HepG2 (cell line): ENCODE results near the gene ZNF157. TPM values are rescaled to one million over a fixed set of nuclear protein-coding genes. Genes with fewer than 3 reads are reported as not detected.

ENCODE experiments used
- ATAC-seq: fragments of 200-7000 bp; cut with Tn5 transposase; 3 replicates; pipeline ENCODE4 v1.9.1; 2020; ENCODE audit warnings: mild to moderate bottlenecking, moderate library complexity
- BruUV-seq: library from RNA; stranded (reverse); fragments of 400-500 nt; replicated peaks from 2 replicates; lab custom pipeline; 2021; lab: Mats Ljungman, UMichigan
- CTCF ChIA-PET: fragments of 300-600 bp; formaldehyde crosslinking; extraction: SDS; loops from one replicate; lab custom pipeline; 2021; ENCODE audit warnings: low total read pairs, inconsistent platforms, low intra/inter-chr PET ratio; lab: Yijun Ruan, JAX
- POLR2A ChIA-PET: fragments of 350-600 bp; sonication (Branson Sonifier 250); formaldehyde crosslinking; loops from one replicate; lab custom pipeline; 2020; ENCODE audit warnings: antibody characterized with exemption, inconsistent platforms; lab: Yijun Ruan, JAX
- DNase-seq: peaks from one replicate; pipeline ENCODE4 v3.0.0-alpha.2; 2015; ENCODE audit warnings: low spot score
- FAIRE-seq: peaks from 3 replicates; lab custom pipeline; 2011; peaks lifted over from hg19 to GRCh38; lab: Jason Lieb, UNC
- H2AFZ ChIP-seq: one replicate; pipeline ENCODE4 v1.6.1; 2011; ENCODE audit warnings: low read length, inconsistent platforms
- H3K27ac ChIP-seq: fragments of 300-600 bp; 3 replicates; pipeline ENCODE4 v1.8.0; 2011; ENCODE audit warnings: mixed run types, mild to moderate bottlenecking, mixed read lengths, low read length, inconsistent platforms; ENCODE audit not compliant: insufficient read depth; ENCODE audit errors: extremely low read length
- H3K27me3 ChIP-seq, 2 experiments: fragments of 200-600 bp in 1 of 2; 2 replicates in 1 of 2; 3 replicates in 1 of 2; pipeline versions ENCODE4 v1.6.0 to v1.8.0; 2011; ENCODE audit warnings: low read length in 2 of 2, mild to moderate bottlenecking in 2 of 2, moderate library complexity in 2 of 2, inconsistent platforms in 1 of 2; ENCODE audit not compliant: insufficient read depth in 2 of 2, control insufficient read depth in 1 of 2
- H3K36me3 ChIP-seq, 2 experiments: fragments of 200-600 bp in 1 of 2; replicated peaks in 1 of 2; 2 replicates in 1 of 2; 3 replicates in 1 of 2; pipeline versions ENCODE4 v1.5.1 to v1.8.0; 2011; ENCODE audit warnings: low read length in 2 of 2, inconsistent platforms in 1 of 2; ENCODE audit not compliant: insufficient read depth in 2 of 2, control insufficient read depth in 1 of 2
- H3K4me1 ChIP-seq: 2 replicates; pipeline ENCODE4 v1.5.1; 2012; ENCODE audit warnings: low read length, inconsistent platforms; ENCODE audit not compliant: insufficient read depth
- H3K4me2 ChIP-seq: 2 replicates; pipeline ENCODE4 v1.6.0; 2011; ENCODE audit warnings: low read depth, low read length, inconsistent platforms
- H3K4me3 ChIP-seq, 3 experiments: fragments of 200-600 bp in 1 of 3; sonication (generic), shearing (Covaris generic) in 1 of 3; replicated peaks in 1 of 3; 2 replicates each; pipeline ENCODE4 v1.5.1; 2011 to 2016; ENCODE audit warnings: low read length in 3 of 3, inconsistent platforms in 2 of 3, low read depth in 2 of 3, mild to moderate bottlenecking in 2 of 3, control low read depth in 1 of 3, mixed read lengths in 1 of 3; ENCODE audit not compliant: insufficient read depth in 1 of 3
- H3K79me2 ChIP-seq: one replicate; pipeline ENCODE4 v1.6.1; 2011; ENCODE audit warnings: low read length, inconsistent platforms; ENCODE audit not compliant: insufficient read depth
- H3K9ac ChIP-seq: 2 replicates; pipeline ENCODE4 v1.6.0; 2011; ENCODE audit warnings: mild to moderate bottlenecking, low read depth, low read length, inconsistent platforms; ENCODE audit not compliant: insufficient read depth
- H3K9me3 ChIP-seq: 2 replicates; pipeline ENCODE4 v1.5.1; 2012; ENCODE audit warnings: mild to moderate bottlenecking, low read length
- H4K20me1 ChIP-seq: 2 replicates; pipeline ENCODE4 v1.6.0; 2011; ENCODE audit warnings: inconsistent platforms, mild to moderate bottlenecking, low read length, moderate library complexity; ENCODE audit not compliant: insufficient read depth
- AHR ChIP-seq: IDR thresholded peaks from 2 replicates; pipeline ENCODE4 v1.6.1; 2018; ENCODE audit warnings: missing genetic modification reagents, missing compliant biosample characterization
- ARNTL ChIP-seq: sonication (generic); formaldehyde crosslinking; IDR thresholded peaks from 2 replicates; pipeline ENCODE4 v1.4.0; 2020; ENCODE audit warnings: mild to moderate bottlenecking, missing genetic modification reagents
- MED8 ChIP-seq: sonication (generic); formaldehyde crosslinking; IDR thresholded peaks from 2 replicates; pipeline ENCODE4 v1.8.1; 2023; ENCODE audit warnings: mild to moderate bottlenecking, missing genetic modification reagents; ENCODE audit not compliant: insufficient replicate concordance
- SMAD1 ChIP-seq: sonication (generic); formaldehyde crosslinking; IDR thresholded peaks from 2 replicates; pipeline ENCODE4 v1.4.0; 2020; ENCODE audit warnings: missing genetic modification reagents, low read depth, mild to moderate bottlenecking, borderline replicate concordance
- SRSF4 ChIP-seq: fragments of 200-400 bp; formaldehyde crosslinking; IDR thresholded peaks from one replicate; pipeline ENCODE4 v1.6.1; 2018; ENCODE audit warnings: mild to moderate bottlenecking, low read depth, low read length, moderate library complexity; ENCODE audit not compliant: poor library complexity, severe bottlenecking
- TBL1XR1 ChIP-seq: fragments of 150-350 bp; IDR thresholded peaks from 2 replicates; pipeline ENCODE4 v1.6.1; 2014; ENCODE audit warnings: borderline replicate concordance, low read length; ENCODE audit not compliant: partially characterized antibody
- TFDP2 ChIP-seq: sonication (generic); formaldehyde crosslinking; IDR thresholded peaks from 2 replicates; pipeline ENCODE4 v1.4.0; 2020; ENCODE audit warnings: missing genetic modification reagents
- TOE1 ChIP-seq: sonication (generic); formaldehyde crosslinking; IDR thresholded peaks from 2 replicates; pipeline ENCODE4 v1.4.0; 2020; ENCODE audit warnings: mild to moderate bottlenecking, missing genetic modification reagents
- U2AF2 ChIP-seq: fragments of 200-400 bp; formaldehyde crosslinking; IDR thresholded peaks from 2 replicates; pipeline ENCODE4 v1.6.1; 2017; ENCODE audit warnings: low read depth, mild to moderate bottlenecking, low read length
- YEATS4 ChIP-seq: sonication (generic); formaldehyde crosslinking; IDR thresholded peaks from 2 replicates; pipeline ENCODE4 v1.4.0; 2020; ENCODE audit warnings: missing genetic modification reagents, borderline replicate concordance
- ZFY ChIP-seq: sonication (generic); formaldehyde crosslinking; IDR thresholded peaks from 2 replicates; pipeline ENCODE4 v1.4.0; 2020; ENCODE audit warnings: missing genetic modification reagents
- ZNF136 ChIP-seq: sonication (generic); formaldehyde crosslinking; IDR thresholded peaks from 2 replicates; pipeline ENCODE4 v1.8.1; 2022; ENCODE audit warnings: low read depth, mild to moderate bottlenecking, moderate library complexity, missing genetic modification reagents
- ZNF547 ChIP-seq: sonication (generic); formaldehyde crosslinking; IDR thresholded peaks from 2 replicates; pipeline ENCODE4 v1.5.1; 2020; ENCODE audit warnings: mild to moderate bottlenecking, missing genetic modification reagents
- ZNF577 ChIP-seq: sonication (generic); formaldehyde crosslinking; IDR thresholded peaks from 2 replicates; pipeline ENCODE4 v1.4.0; 2020; ENCODE audit warnings: mild to moderate bottlenecking, low read depth, missing genetic modification reagents, borderline replicate concordance
- WGBS: methylation state at CpG from one replicate; pipeline ENCODE4 v1.1.6; 2017; ENCODE audit warnings: low lambda C conversion rate; 5-methylcytosine and 5-hydroxymethylcytosine counted together
- in situ Hi-C: cut with HindIII; loops from 2 replicates; pipeline ENCODE4 v1.10.0; 2017; ENCODE audit warnings: low pct_unique_long_range_greater_than_20kb; ENCODE audit not compliant: extremely low pct_ligation_motif_present
- intact Hi-C: fragments of 100-400 bp; cut with micrococcal nuclease; formaldehyde crosslinking; loops from one replicate; pipeline ENCODE4 v1.10.0; 2022; ENCODE audit not compliant: unreplicated experiment
- polyA plus RNA-seq, 8 experiments: library from polyadenylated mRNA; depleted of rRNA in 3 of 8; stranded (reverse) in 7 of 8; unstranded in 1 of 8; fragments of >200 nt; fragmentation: Illumina TruSeq in 4 of 8; extraction: Trizol in 4 of 8; gene quantifications; 2 replicates each; pipeline versions ENCODE4 v1.2.1 to v1.2.3, GENCODE V29; 2011 to 2016; ENCODE audit warnings: low read depth in 4 of 8, missing spikeins in 1 of 8, mixed read lengths in 1 of 8; ENCODE audit not compliant: insufficient read depth in 1 of 8
- total RNA-seq, 5 experiments: library from RNA; depleted of rRNA; stranded (reverse); fragments of >200 nt; fragmentation: Illumina TruSeq; extraction: Trizol; gene quantifications; 2 replicates each; pipeline ENCODE4 v1.2.3, GENCODE V29; 2016; ENCODE audit warnings: low read depth in 1 of 5
- TF ChIP-seq, protein P1 (sequence below): sonication (generic); formaldehyde crosslinking; IDR thresholded peaks from 2 replicates; pipeline ENCODE4 v1.5.0; 2020; ENCODE audit warnings: mild to moderate bottlenecking, missing genetic modification reagents

The ZNF157 gene
- total and polyA plus RNA-seq, 2 of the 13 experiments (the other 11 are each of a cell fraction or from before 2014, with no cell fraction given), result not detected

- intact Hi-C loops, result no loop called here
- Histone ChIP-seq H2AFZ (no peak overlapping the region), H4K20me1 (no peaks in the 10 kb centered on the region), H3K4me2 (no peak overlapping the region), H3K36me3 (no peaks in the 10 kb centered on the region), H3K9me3 (no peaks in the 10 kb centered on the region), H3K27me3 (no peaks in the 10 kb centered on the region), H3K4me1 (no peaks in the 10 kb centered on the region), H3K27ac (no peak overlapping the region), H3K9ac (no peak overlapping the region), H3K4me3 (no peak overlapping the region), H3K79me2 (no peaks in the 10 kb centered on the region)
- FAIRE-seq (no peak), DNase-seq (no peak), ATAC-seq (no peak)
- 76% methylated on average over 5 of the region's 5 CpGs for WGBS
- no peak for TF ChIP-seq TBL1XR1
- TF ChIP-seq ZFY, result no peak
- TF ChIP-seq AHR, result no peak
- CTCF ChIA-PET, result no interaction called here
- POLR2A ChIA-PET, result no interaction called here
- in situ Hi-C loops, result no loop called here
- no TSS peak for BruUV-seq
These were observed 60.5 kb downstream of the ZNF157 start for GRCh38 chrX:47430925-47431324.

DNA sequence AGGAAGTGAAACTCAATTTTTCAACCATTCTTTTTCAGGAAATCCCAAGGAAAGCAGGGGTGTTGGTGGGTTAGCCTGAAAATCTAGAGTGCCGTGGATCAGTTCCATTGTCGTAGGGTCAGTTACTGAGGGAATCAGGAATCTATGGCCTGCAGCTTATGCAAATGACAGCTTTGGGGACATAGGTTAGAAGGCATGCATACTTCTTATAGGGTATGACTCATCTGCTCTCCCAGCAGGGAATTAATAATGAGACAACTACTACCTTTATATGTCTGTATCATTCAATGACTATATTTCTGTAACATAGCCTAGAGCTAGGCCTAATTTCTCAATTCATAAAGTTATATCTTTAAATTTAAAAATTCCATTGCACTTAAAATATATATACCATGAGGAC, 76.1 kb downstream of the ZNF157 start:
- no peaks in the 10 kb centered on the region for H3K27me3 ChIP-seq
- ATAC-seq (no peak), DNase-seq (no peak), FAIRE-seq (no peak)
- BruUV-seq, result no TSS peak
- no peak overlapping the region for H2AFZ ChIP-seq
- peaks cover 7% of the 10 kb centered on the region for H3K9me3 ChIP-seq
- no peak overlapping the region for H3K9ac ChIP-seq
- H3K4me2 ChIP-seq, result no peak overlapping the region
- no peaks in the 10 kb centered on the region for H3K4me1 ChIP-seq
- ChIA-PET POLR2A (no interaction called here), CTCF (no interaction called here)
- no peak overlapping the region for H3K27ac ChIP-seq
- WGBS, result 100% methylated on average over 2 of the region's 2 CpGs
- H3K4me3 ChIP-seq, result no peak overlapping the region
- H3K36me3 ChIP-seq, result peaks cover 0 to 3% of the 10 kb centered on the region in 2 experiments; a peak in 1 of 5 replicates
- H4K20me1 ChIP-seq, result no peaks in the 10 kb centered on the region
- H3K79me2 ChIP-seq, result no peaks in the 10 kb centered on the region
- intact Hi-C loops (no loop called here), in situ Hi-C loops (no loop called here)
- TF ChIP-seq MED8 (CRISPR knock-in tag) (no peak), ZNF577 (no peak), ZNF547 (CRISPR knock-in tag) (no peak), TOE1 (CRISPR knock-in tag) (no peak), SRSF4 (no peak), SMAD1 (no peak), ZNF136 (CRISPR knock-in tag) (no peak), U2AF2 (no peak), ARNTL (no peak), YEATS4 (CRISPR knock-in tag) (no peak), TFDP2 (CRISPR knock-in tag) (no peak)
- TF ChIP-seq, protein P1, sequence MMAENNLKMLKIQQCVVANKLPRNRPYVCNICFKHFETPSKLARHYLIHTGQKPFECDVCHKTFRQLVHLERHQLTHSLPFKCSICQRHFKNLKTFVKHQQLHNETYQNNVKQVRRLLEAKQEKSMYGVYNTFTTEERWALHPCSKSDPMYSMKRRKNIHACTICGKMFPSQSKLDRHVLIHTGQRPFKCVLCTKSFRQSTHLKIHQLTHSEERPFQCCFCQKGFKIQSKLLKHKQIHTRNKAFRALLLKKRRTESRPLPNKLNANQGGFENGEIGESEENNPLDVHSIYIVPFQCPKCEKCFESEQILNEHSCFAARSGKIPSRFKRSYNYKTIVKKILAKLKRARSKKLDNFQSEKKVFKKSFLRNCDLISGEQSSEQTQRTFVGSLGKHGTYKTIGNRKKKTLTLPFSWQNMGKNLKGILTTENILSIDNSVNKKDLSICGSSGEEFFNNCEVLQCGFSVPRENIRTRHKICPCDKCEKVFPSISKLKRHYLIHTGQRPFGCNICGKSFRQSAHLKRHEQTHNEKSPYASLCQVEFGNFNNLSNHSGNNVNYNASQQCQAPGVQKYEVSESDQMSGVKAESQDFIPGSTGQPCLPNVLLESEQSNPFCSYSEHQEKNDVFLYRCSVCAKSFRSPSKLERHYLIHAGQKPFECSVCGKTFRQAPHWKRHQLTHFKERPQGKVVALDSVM (CRISPR knock-in tag), result no peak
